Measurements from ENCODE around the gene SHISA2.

Gene SHISA2

GRCh38 chr13:26017932-26018665 is 33.7 kb downstream of the SHISA2 start:
- no peak for DNase-seq (ENCODE audit: low spot score)

DNA sequence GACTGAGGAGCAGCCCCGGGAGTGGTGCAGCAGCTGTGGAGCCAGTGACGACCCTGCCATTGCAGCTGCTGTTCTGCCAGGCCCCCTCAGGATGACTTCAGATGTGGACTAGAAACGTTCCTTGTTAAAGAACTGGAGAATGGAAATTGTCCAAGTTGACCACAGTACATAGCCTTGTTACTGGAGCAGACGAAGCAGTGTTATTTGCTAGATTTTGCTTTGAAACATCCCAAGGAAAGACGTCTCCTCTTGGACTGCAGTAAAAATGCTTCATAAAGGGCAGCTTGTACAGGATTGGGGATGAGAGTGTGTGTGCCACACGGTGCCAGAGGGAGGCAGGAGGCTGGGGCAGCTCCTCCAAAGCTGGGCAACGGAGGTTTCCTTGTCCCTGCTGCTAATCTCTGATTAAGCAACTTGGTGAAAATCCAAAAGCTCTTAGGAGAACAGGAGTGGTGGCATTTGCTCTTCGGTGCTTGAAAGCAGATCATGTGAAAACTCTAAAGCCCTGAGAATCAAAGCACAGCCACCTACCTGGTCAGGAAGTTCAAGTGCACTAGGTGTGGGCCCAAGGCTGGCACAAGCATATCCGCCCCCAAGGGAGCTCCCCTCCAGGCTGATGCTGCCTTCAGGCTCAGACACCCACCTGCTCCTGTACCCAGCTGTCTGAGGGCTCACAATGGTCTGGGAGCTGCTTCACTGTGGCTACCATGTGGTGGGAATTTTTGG is 34.5 kb downstream of the SHISA2 start:
- no peak for DNase-seq (ENCODE audit: low spot score)

GRCh38 chr13:26016189-26016588 is 35.6 kb downstream of the SHISA2 start:
- no peak for DNase-seq (ENCODE audit: low spot score)

- DNase-seq (ENCODE audit: low spot score), result no peak
These were observed 36.3 kb downstream of the SHISA2 start for GRCh38 chr13:26015271-26016125.

- no peak for DNase-seq (ENCODE audit: low spot score)
These were observed 38.8 kb downstream of the SHISA2 start for GRCh38 chr13:26012995-26013394.

DNA sequence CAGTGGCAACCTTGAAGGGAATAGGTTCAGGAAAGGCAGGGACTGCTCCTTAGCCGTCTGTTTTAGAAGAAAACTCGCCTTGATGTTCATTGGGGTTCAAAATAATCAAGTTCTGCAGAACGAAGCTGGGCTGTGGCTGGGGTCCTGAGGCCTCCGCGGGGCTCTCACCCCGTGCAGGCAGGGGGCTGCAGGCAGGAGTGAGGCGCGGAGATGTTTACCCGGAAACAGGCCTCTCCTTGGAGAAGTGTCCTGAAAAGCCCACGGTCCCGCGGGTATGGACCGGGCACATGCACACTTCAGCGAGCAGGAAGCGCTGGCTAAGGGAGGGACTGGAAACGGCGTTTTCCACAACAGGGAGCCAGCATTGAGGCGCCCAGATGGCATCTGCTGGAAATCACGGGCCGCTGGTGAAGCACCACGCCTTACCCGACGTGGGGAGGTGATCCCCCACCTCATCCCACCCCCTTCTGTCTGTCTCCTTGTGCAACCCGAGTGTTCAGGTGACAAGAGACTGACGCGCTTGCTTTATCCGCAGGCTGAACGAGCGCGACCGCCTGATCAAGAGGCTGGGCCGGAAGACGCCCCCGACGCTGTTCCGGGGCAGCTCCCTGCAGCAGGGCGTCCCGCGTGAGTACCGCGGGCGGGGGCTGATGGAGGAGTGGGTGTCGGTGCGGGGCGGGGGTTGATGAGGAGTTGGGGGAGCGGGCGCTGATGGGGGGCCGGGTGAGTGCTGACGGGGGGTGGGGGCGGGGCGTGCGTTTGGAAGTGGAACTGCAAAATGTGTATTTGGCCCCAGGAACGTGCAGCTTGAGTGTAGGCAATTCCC is 39.6 kb downstream of the SHISA2 start:
- DNase-seq (ENCODE audit: low spot score), result no peak

- no peak for DNase-seq (ENCODE audit: low spot score)
These were observed 40.6 kb downstream of the SHISA2 start for GRCh38 chr13:26011208-26011573.

- DNase-seq (ENCODE audit: low spot score), result no peak
These were observed 41.2 kb downstream of the SHISA2 start for GRCh38 chr13:26010487-26011207.

GRCh38 chr13:26007261-26008125 is 44.3 kb downstream of the SHISA2 start:
- DNase-seq (ENCODE audit: low spot score), result no peak
